Esophagus mucosa (tissue), 1 donor: ENCODE data around the gene LRRC42. TPM values are rescaled to one million over a fixed set of nuclear protein-coding genes. Genes with fewer than 3 reads are reported as not detected.

Experiments used
- ATAC-seq: fragments of 200-7000 bp; cut with Tn5 transposase; one replicate; pipeline ENCODE4 v1.9.1; 2020
- total RNA-seq: library from RNA; stranded (reverse); gene quantifications from one replicate; pipeline ENCODE4 v1.2.4, GENCODE V29; 2023
- donor health status: DM: yes; HTN: yes; CAD: no.

LRRC42 gene
- total RNA-seq, 1 donor from 2014 or later: 20.0 TPM

DNA sequence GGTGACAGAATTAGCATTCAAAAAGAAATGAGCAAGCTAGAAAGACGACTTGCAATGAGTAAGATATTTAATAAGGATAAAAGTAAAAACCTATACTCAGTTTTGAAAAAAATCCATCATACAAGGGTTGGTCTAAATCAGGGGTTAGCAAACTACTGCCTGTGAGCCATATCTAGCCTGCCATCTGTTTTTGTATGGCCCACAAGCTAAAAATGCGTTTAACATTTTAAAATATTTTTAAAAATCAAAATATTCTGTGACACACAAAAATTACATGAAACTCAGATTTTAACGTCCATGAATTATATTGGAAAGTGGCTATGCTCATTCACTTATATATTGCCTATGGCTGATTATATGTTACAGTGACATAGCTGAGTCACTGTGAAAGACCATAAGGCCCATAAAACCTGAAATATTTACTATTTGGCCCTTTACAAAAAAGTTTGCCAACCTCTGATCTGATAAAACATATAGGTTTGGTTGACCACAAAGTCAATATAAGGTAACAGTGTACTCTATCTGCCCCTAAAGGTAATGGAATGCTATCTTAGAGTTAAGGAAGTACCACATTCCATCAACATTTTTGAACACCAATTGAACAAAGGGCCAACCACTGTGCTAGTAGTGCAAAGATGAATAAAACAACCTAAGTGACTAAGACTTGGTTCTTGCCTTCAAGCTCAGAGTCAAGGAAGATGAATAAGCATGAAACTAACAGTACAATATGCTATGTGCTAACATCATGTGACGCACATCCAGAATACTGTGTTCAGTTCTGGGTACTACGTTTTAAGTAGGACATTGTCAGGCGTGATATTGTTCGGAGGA lies 3.8 kb upstream of the LRRC42 start:
- no peak for ATAC-seq

DNA sequence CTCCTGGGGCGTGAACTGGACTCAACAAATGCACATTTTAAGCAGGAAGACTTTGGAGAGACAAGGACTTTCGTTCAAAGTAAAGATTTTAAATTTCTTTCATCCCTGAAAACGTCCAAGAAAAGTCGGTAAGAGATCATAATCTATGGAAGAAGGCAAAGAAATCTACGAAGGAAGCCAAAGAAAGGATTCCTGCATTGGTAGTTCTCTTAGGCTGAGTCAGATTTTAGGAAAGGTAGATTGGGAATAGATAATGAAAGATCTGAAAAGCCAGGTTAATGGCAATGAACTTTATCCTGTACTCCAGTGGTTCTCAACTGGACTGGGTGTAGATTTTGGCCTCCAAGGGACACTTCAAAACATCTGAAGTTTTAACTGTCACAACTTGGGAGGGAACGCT lies 3.1 kb upstream of the LRRC42 start:
- no peak for ATAC-seq

DNA sequence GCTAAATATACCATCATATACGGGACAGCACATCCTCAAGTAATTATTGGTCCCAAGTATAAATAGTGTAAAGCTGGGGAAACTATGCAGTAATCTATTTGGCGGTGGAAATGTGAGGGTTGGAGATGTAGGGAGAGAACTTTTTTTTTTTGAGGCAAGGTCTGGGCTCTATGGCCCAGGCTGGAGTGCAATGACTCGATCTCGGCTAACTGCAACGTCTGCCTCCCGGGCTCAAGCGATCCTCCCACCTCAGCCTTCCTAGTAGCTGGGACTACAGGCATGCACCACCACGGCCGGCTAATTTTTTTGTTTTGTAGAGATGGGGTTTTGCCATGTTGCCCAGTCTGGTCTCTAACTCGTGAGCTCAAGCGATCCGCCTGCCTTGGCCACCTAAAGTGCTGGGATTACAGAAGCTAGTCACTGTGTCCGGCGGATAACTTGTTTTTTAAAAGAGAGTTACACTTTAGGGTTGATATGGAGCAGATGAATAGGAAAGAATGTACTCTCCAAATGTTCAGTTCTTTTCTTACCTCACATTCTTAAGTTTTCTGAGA lies 2.6 kb upstream of the LRRC42 start:
- ATAC-seq: no peak

DNA sequence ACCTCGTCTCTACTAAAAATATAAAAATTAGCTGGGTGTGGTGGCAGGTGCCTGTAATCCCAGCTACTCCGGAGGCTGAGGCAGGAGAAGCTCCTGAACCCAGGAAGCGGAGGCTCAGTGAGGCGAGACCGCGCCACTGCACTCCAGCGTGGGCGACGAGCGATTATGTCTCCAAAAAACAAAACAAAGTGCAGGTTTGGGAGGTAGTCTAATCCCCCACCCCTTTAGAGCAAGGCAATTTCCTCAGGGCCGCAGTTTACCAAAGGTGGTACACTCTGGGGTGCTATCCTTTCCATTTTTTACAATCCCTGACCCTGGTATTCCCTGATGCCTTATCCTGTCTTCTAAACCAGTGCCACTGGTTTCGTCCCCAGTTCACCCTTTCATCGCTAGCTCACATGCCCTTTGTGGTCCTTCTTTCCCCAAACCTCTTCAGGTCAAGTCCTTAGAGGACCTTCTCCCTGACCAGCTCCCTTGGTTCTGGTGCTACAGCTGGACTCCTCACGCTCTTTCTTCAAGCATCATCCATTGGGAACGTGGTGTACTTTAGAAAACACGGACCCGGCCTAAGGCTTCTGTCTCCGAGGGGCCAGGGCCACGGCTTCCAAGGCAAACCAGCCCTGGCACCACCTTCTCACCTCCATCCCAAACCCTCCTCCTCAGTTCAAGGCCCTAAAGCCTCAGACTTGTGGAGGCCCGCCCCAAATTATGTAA lies 1.5 kb upstream of the LRRC42 start:
- ATAC-seq: no peak

DNA sequence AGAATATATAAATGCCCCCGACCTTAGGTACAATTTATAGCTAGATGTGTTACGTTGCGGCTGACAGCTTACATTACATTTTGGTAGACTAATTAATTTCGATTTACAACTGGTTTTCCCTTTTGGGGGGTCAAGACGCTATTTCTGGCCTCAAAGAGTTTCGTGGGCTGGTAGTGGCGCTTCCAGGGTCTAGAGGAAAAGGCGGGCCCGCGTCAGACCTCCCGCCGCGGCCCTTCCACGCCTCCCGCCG lies 1.0 kb upstream of the LRRC42 start:
- no peak for ATAC-seq

DNA sequence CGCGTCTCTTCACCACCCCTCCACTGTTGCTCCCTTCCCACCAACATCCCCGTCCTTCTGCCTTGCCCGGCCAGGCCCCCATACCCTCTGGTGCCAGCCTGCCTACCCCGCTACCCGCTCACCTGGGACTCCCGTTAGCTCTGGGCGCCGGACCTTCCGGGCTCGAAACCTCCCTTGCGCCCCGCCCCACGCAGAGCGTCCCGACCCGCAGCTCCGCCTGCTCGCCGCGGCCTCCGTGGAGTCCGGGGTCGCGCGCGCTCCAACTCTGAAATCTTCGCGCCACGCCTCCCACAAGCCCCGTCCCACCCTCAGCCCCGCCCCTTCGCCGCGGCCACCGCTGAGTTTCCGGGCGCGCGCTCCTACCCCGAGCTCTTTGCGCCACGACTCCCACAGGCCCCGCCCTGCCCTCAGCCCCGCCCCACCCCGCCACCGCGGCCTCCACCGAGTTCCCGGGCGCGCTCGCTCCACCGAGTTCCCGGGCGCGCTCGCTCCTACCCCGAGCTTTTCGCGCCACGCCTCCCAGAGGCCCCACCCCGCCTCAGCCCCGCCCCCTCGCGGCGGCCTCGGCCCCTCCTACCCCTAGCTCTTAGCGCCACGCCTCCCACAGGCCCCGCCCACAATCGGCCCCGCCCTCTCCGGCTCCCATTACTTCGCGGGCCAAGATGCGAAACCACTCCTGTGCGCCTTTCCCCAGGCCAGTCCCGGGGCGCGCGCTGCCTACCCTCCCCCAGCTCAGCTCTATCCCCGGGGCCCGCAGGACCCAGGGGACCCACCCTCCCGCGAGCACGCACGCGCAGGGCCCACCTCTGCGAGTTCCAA lies 508 bp upstream of the LRRC42 start, which contains the start of gene IFT25:
Gene IFT25, minus strand, starts transcription at position 267 of the 819 bp plus-strand sequence. CDS start 5,617 bp downstream, outside the sequence.
- peak; percentile 98 for ATAC-seq

DNA sequence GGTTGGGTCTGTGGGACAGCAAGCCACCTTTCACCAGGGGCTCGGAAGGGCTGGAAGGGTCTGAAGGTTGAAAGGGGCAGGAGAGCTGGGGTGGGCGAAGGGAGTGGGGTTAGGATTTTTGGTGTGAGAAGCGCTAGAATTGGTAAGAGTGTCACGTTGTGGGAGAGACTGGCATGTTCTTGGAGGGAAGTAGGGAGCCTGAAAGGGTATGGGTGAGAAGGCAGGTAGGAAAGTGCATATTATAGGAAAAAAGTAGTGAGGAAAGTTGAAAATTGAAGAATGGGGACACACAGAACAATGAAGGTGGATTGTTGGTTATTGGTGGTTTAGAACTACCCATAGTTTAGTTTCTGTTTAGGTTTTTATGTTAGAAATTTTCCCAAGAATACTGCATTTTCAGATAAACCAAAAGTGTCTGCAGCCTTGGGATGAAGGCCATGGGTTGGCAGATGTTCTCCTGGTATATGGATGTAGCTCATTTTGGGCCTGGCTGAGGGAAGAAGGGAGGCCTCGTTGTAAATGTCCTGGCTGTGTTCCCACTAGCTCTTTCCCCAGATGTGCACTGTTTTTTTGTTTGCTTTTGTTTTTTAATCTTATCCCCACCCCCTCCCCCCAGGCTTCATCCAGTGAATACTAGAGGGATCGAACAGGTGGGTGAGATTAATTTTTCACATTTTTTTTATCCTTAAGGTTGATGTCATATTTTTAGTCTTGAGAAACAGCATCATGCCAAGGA lies 1.2 kb downstream of the LRRC42 start:
- ATAC-seq: no peak

DNA sequence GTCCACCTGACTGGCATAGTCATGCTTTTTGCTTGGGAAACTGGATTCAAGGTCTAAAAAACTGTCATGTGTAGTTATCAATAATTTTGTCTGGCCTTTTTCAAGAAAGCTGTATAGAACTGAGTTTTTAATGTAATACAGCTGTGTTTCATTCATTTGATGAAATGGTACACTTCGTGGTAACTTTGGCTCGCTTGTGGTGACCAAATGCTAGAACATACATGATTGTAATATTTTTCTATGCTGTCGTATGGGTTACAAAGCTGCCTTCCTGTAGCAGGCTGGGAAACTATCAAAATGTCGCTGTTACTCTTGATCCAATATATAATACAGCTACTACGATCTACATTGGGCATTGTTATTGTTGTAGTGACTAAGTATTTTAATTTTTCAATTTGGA lies 2.1 kb downstream of the LRRC42 start:
- ATAC-seq: no peak

DNA sequence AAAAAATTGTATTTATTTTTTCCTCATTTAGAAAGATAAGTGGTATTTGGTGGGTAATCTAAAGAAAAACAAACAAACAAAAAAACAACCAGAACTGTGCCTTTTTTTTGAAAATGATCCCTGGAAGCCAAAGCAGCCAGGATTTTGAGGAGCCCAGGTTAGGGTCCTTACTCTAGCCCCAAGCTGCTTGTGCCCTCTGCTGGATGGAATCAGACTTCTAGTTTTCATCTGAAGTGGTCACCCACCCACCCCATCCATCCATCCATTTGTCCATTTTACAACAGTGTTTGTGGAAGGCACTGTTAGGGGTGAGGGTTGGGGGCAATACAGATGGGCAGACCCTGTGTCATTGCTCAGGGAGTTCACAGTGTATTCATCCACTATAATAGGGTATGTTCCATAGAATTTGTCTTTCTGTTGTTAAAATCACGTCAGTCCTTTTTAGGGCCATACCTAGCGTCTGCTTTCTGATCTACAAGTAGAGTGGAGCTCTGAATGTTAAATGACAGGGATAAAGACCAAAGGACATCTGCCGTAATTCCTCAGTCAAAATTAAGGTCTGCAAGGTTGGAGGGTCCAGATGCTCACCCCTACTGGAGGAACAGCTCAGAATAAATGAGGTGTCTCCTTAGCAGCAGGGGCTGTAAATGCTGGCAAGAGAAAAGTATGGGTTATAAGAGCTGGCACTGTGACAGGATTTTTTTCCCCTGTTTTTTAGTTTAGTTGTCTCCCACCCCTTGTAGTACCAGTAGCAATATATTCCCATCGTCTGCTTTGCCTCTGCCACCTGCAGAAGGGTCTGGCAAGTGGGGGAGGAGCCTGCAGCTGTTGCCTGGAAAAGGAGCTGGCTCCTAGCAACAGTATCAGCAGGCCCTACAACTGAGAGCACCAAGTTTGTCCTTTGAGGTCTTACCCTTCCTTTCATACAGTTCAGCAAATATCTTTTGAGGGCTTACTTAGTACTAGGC lies 3.2 kb downstream of the LRRC42 start:
- no peak for ATAC-seq

DNA sequence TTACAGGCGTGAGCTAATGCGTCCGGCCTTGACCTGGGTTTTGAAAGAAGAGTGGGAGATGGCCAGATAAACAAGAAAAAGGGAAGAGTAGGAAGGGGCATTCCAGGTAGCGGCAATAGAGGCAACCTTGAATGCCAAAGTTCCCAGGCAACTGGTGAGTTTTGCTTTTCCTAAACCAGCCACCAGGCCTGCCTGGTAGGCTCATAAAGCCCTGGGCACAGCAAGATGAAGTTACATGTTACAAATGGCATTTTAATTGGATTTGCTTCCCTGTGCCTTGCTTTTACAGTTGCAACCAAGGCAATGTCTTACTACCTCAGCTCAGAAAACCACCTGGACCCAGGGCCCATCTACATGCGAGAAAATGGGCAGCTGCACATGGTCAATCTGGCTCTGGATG lies 5.5 kb downstream of the LRRC42 start:
- no peak for ATAC-seq

DNA sequence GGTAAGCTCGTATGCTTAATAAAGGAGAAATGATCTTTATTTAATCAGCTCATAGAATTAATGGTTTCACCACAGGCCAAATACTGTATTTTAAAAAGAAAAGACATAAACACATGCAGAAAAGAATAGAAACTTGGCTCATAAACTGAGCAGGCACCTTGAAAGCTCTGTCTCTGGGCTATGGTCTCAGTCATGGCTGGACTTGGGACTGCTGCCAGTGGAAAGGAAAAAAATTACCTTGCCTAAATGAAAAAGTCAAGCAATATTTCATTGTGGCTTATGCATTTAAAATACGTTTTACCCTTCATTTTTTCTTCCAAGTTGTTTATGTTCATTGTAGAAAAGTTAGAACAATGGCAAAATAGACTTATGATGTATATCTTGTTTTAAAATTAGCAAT lies 8.0 kb downstream of the LRRC42 start:
- no peak for ATAC-seq

DNA sequence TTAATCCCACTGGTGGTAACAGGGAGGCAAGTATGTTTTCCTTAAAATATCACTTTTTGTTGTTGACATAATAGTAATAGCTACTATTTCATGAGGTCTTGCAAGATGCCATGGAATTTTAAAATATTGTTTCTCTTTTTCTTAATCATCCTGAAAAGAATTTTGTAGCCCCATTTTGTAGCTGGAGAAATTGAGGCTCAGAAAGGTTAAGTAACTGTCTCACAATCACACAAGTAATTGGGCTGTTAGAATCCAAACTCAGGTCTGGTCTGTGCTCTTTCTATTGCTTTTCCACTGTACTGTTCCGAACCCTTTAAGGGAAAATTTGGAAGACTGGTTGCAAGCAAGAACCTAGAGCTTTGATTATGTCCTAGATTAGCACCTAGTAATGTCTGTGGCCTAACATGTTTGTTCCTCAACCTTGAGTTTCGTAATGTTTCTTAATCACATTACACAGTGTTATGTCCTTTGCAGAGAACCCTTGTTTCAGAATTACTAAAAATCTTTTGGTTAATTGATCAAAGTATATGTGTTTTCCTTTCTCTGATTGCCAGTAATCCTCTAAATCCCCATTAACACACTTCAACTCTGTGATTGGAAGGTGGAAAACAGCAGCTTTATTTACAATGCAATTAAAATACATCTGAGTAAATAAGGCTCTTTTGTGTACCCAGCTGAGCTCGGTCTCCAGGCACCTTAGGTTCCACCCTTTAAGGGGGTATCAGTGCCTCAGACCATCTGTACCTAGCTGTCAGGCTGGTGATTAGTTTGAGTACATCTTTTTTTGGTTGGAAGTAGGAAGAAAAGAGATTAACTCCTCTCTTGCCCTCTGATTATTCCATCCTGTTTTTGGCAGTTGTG lies 10.4 kb downstream of the LRRC42 start:
- ATAC-seq: no peak

DNA sequence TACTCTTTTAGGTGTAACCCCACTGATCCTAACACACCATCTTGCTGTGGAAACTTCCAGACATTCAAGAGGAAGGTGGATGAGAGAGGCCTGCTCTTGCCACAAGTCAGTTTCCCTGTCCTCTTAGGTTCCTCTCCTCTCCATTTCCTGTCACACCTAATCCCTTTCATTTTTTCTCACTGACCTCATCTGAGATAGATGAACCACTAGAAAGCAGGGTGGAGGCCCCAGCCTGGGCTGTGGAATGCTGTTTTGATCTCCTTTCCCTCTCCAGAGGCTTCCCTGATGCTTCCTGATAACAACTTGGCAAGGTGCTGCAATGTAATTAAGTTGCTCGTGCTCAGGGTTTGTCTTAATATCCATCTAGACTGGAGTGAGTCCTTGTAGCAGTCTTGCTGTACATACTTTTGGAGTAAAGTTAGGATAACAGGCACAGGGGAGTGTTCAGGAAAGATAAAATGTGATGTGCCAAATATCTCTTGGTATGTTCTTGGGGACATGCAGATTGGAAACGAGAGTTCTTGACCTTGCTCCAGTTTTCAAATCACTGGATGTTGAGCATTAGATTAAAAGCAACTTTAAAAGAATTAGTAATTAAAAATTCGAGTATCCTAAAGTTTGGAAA lies 11.2 kb downstream of the LRRC42 start:
- ATAC-seq: peak; percentile 63

DNA sequence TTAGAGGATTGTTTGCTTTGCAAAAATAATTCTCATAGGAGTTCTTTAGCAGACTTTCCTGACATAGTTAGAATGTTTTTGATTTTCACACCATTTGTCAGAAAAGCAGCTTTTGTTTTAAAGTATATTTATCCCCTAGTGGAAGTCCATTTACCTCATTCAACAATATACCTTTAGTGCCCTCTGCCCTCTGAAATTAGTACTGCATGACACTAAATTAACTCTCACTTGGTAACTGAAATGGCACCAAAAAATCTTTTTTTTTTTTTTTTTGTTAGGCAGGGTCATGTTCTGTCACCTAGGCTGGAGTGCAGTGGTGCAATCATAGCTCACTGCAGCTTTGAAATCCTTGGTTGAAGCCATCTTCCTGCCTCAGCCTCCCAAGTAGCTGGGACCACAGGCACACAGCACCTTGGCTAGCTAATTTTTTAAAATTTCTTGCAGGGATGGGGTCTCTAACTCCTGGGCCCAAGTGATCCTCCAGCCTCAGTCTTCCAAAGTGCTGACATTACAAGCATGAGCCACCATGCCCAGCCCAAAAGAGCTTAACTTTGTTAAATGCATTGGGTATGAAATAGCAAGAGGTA lies 13.6 kb downstream of the LRRC42 start:
- ATAC-seq: peak; percentile 35

DNA sequence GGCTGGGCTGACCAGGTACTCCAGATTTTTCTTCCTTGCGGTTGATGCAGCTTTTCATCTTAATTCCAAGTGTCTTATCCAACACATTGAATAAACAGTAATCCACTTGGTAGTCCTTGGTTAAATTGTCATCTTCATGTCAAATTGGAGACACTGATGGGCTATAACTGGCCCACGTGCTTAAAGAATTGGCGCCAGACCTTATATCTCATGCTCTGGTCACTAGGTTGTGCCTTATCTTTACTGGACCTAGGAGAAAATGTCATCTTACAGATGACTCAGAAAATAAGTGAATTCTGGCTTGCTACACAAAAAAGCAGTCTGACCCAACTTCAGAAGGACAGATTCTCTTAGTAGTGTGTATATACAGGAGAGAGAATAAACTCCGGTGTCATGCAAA lies 16.2 kb downstream of the LRRC42 start:
- no peak for ATAC-seq

DNA sequence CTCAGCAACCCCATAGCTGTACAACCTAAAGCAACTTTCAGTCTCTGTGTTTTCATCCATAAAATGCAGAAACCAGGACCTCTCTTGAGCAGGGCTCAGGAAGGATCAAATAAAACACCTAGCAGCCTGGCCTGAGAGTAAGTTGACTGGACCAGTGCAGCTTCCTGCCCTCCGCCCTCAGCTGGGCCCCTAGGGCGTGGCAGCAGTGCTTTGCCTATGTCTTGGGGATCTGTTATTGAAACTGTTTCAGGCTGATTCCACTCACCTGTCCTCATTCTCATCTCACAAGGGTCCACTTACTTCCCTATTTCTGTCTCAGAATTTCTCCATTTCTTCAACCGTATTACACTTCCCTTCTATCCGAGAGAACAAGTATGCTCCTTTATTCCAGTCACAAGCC lies 17.3 kb downstream of the LRRC42 start:
- no peak for ATAC-seq

DNA sequence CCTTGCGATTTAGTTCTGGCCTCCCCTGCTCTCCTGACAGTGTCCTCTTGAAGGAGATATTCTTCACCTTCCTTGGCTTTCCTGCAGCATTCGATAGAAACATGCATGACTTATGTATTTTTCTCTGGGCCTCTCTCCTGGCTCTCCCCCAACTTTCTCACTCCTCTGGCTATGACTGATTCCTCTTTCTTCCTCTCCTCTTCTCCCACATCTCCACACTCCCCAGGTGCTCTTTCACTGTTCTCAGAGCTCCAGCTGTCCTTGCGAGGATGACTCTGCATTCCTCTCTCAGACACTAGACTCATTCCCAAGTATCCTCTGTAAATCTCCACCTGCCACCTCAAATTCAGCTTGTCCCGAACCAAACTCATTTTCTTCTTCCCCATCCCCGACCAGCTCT lies 18.0 kb downstream of the LRRC42 start:
- ATAC-seq: no peak

DNA sequence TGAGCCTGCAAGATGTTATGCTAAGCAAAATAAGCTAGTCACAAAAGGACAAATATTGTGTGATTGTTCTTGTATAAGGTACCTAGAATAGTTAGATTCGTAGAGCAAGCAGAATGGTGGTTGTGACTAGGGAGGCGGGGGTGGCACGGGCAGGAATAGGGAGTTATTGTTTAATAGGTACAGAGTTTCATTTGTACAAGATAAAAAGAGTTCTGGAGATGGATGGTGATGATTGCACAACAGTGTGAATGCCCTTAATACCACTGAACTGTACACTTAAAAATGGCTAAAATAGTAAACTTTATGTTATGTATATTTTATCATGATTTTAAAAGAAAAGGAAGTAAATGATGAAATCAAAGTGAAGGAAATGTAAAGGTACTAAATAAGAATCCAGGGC lies 20.6 kb downstream of the LRRC42 start:
- ATAC-seq: no peak

DNA sequence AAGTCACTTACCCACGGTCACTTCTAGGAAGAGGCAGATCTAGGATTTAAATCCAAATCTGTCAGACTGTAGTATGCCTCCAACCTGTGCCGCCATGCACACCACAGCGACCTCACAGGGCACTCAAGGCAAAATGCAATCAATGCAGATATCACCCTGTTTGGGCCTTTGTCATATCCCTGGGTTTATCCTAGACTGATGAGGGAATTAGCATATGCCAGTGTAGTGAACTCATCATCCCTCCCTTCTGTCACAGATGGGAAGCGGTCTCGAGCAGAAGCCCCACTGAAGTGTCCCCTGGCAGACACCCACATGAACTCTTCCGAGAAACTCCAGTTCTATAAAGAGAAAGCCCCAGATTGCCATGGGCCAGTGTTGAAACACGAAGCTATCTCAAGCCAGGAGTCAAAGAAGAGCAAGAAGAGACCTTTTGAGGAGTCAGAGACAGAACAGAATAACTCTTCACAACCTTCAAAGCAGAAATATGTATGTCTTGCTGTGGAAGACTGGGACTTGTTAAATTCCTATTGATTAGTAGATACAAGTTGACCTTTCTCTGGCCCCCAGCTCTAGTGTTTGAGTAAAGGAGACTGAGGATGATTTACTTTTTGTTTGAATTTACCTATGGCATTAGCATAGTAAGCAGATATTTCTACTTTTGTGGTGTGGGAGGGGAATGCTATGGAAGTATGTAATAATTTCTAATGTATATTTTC lies 21.4 kb downstream of the LRRC42 start:
- no peak for ATAC-seq
